Stimulated activated CD4-positive, alpha-beta T cell treated with anti-CD3 and anti-CD28 coated beads, Interleukin-12 subunit alpha, Interleukin-12 subunit beta, amount 100 ng/mL, for 24 hours (primary cell): ENCODE data around the gene ARID5B.
A peak's percentile ranks its signal among the peaks of the same experiment; 100 is the strongest.

Experiments used
- DNase-seq, 2 experiments: peaks; one replicate each; pipeline ENCODE4 v3.0.0-alpha.2; 2020; ENCODE audit warnings: low read depth in 2 of 2

The ARID5B gene

DNA sequence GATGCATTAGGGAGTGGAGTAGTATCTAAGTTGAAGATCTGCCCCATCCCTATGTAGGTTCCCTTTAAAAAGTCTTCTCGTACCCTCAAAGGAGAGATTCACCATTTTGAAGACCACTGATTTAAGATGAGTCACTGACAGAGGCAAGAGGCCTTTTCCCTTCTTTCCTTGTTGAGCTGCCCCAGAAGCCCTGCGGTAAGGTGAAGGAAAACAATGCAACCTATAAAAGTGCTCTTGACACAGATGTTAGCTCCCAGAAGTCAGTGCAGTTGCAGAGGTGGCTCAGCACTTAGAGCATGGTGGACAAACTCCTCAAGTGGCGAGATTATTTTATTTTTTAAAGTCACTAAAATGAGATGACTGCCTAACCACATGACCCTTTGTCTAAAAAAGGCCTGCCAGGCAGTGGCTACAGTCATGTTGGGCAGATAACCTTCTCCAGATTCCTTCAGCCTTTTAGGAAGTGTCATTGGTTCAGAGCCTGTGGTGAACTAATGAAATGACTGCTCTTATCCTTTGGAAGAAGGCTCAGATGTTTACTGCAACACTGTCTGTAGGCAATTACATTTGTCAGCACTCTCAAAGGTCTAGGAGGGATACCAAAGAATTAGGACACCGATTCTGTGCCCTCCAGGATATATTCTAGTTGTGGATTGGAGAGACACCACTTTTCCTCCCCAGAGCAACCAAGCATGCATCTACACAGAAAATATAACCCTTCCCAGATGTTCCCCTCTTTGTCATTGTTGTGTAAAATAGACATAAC is 88.7 kb downstream of the ARID5B start:
- no peak for DNase-seq

- DNase-seq = no peak
These were observed 89.2 kb downstream of the ARID5B start for GRCh38 chr10:61990761-61991135.

GRCh38 chr10:61991166-61991565 is 89.7 kb downstream of the ARID5B start:
- DNase-seq = no peak

- no peak for DNase-seq
These were observed 90.6 kb downstream of the ARID5B start for GRCh38 chr10:61992059-61992460.

GRCh38 chr10:61992671-61993668 is 91.5 kb downstream of the ARID5B start:
- DNase-seq = peak; percentile 28 to 33

GRCh38 chr10:61993711-61994401 is 92.4 kb downstream of the ARID5B start:
- no peak for DNase-seq

- no peak for DNase-seq
These were observed 93.1 kb downstream of the ARID5B start for GRCh38 chr10:61994405-61995219.

GRCh38 chr10:61995220-61995503 is 93.7 kb downstream of the ARID5B start:
- no peak for DNase-seq

GRCh38 chr10:61998937-61999336 is 97.4 kb downstream of the ARID5B start:
- DNase-seq = no peak

- no peak for DNase-seq
These were observed 98.6 kb downstream of the ARID5B start for GRCh38 chr10:62000037-62000603.

- no peak for DNase-seq
These were observed 99.2 kb downstream of the ARID5B start for GRCh38 chr10:62000726-62001125.

DNA sequence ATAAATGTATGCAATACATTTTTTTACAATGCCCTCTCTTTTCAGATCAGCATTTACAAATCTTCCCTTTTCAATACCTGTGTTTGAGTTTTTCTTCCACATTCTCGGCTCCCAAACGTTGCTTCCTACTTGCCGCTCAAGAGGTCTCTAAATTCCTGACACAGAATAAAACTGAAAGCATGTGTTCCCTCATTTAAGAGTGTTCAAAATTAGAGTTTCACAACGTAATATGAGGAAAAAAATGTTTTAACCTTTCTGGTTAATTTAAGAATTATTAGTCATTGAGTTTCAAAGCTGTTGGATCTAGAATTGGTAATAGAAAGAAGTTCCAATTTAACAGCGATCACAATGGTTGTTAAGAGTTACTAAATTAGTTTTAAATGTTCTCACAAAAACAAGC is 100.4 kb downstream of the ARID5B start:
- no peak for DNase-seq

DNA sequence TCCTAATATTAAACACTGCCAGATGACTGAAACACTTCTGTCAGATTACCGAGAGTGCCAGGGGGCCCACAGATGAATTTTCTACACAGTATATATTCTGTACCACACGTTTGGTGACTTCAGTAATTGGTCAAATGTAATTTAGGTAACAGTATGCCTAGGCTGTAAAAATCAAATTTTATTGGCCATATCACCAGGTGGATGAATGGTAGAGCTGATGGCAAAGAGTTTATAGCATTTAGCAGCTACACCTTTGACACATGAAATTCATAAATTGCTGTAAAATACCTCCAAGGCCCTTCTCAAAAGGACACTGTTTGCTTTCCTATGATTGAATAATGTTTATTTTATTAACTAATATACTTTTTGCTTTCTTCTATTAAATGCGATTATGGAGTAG is 101.3 kb downstream of the ARID5B start:
- no peak for DNase-seq

- DNase-seq = no peak
These were observed 102.5 kb downstream of the ARID5B start for GRCh38 chr10:62004042-62004441.

GRCh38 chr10:62005281-62005680 is 103.8 kb downstream of the ARID5B start:
- DNase-seq = no peak

GRCh38 chr10:62005687-62006086 is 104.2 kb downstream of the ARID5B start:
- DNase-seq = no peak

GRCh38 chr10:62007145-62007544 is 105.6 kb downstream of the ARID5B start:
- no peak for DNase-seq

- no peak for DNase-seq
These were observed 106.7 kb downstream of the ARID5B start for GRCh38 chr10:62008196-62008595.

DNA sequence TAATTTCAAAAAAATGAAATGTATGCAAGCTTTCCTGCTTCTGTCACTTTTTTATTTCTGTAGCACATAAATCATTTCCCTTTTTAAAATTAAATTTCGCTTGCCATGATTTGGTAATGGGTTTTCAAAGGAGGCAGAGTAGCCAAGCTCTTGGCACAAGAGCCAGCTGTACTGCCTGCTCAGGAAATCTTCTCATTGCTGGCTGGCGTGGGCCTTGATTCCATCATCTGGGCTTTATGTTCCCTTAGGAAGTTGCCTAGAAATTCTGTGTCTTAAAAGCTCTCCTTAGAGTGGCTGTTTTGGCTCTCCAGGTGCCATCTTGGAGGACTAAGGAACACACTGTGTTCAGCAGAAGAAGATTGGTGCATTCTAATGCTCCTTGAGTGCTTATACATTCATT is 107.4 kb downstream of the ARID5B start:
- DNase-seq = no peak

GRCh38 chr10:62010366-62010765 is 108.9 kb downstream of the ARID5B start:
- DNase-seq = no peak

DNA sequence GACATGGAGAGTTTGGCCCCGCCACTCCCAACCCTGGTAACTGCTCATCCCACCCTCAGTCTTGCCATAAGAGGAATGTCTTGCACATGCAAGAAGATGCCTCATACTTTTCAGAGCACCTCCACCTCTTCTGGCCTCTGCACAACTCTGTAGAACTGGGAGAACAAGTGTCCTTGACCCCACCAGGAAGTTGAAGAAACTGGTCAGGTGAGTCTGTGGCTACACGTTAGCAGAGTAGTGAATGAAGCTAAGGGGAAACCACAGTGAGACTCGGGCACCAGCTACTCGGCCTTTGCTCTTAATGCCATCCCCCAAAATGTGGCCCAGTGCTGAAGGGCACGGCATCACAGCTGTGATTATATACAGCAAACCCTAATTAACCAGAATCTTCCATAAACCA is 110.1 kb downstream of the ARID5B start:
- no peak for DNase-seq
